GM21737 (cell line): Measurements from ENCODE around the gene NTN1.

Source experiments
- ATAC-seq: cut with Tn5 transposase; IDR thresholded peaks from one replicate; pipeline ENCODE4 v1.9.1; 2021; ENCODE audit warnings: mild to moderate bottlenecking, moderate library complexity; ENCODE audit not compliant: unreplicated experiment

NTN1 gene

DNA sequence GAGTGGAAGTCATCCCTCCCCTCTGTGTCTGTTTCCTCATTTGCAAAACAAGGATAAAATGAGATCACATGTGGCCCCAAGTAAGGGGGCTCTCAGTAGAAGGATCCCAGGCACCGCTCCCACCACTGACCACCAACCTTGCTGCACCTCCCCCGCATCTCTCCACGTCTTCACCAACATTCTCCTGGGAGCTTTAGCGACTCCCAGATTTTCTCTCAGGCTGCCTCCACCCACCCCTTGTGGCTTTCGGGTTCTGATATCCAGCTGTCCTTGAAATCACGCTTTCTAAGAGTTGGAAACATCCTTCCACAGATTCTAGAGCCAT lies 16.4 kb upstream of the NTN1 start:
- no peak for ATAC-seq

DNA sequence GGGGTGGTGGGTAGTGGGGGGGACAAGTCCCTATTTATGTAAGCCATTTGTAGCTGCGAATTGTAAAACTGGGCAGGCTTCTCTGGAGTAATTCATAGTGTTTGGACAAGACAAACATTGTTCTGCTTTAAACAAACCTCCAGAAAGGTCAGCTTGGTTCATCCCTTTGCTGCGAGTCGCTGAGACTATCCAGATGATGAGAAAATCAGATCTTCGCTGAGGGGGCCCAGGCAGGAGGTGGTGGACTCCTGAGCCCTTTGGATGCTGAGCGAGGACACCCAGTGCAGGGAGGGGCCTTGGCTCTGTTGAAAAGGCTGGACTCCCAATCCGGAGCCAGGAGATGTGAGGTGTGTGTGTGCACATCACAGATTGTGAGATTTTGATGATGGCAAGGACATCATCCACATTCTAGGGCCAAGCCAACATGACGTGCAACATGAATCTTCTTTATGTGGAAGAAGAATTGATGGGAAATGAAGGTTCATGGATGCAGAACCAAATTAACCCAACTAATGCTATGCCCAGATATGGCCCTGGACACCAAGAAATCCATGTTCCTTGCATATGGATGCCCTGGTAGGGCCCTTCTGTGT lies 15.0 kb upstream of the NTN1 start:
- ATAC-seq, result no peak

DNA sequence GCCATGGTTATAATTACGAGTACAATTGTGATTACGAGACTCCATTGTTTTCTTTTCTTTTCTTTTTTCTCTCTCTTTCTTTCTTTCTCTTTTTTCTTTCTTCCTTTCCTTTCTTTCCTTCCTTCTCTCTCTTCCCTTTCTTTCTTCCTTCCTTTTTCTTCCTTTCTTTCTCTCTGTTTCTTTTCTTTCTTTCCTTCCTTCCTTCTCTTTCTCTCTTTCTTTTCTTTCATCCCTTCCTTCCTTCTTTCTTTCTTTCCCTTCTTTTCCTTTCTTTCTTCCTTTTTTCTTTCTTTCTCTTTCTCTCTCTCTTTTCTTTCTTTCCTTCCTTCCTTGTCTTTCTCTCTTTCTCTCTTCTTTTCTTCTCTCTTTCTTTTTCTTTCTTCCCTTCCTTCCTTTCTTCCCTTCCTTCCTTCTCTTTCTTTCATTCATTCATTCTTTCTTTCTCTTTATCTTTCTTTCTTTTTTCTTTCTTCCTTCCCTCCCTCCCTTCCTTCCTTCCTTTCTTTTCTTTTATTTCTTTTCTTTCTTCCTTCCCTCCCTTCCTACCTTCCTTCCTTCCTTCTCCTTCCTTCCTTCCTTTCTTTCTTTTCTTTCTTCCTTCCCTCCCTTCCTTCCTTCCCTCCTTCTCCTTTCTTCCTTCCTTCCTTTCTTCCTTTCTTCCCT lies 14.1 kb upstream of the NTN1 start:
- ATAC-seq, result no peak

DNA sequence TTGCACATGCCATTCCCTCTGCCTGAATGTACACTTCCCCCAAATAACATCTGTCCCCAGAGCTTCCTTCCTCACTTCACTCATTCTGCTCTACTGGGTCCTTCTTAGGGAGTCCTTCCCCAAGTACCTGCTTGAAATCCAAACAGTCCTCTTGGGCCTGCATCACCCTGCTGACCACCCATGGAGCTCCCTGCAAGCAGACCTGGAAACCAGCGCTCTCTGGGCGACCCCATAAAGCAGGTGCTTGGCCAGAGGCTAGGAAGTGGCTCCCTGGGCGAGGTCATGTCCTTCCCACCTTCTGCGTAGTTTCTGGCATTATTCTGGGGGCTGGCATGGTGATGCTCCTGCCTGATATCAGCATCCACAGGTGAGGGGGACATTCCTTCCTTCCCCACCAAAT lies 12.2 kb upstream of the NTN1 start:
- ATAC-seq, result no peak

DNA sequence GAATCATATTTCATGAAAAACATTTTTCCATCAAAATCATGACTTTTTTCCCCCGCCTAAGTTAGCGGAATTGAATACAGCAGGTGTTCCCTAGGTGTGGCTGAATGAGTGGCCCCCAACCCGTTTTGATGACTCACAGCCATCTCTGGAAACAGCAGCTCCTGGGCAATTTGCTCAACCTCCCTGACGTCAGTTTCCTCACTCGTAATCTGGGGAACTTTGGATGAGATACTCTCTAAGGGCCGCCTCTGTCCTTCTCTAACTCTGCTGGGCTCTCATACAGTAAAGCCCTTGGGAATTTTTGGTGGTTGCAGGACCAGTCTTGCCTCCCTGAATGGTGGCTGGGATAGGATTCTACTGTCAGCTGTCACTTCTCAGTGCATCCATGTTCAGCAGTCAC lies 11.6 kb upstream of the NTN1 start:
- ATAC-seq, result no peak

DNA sequence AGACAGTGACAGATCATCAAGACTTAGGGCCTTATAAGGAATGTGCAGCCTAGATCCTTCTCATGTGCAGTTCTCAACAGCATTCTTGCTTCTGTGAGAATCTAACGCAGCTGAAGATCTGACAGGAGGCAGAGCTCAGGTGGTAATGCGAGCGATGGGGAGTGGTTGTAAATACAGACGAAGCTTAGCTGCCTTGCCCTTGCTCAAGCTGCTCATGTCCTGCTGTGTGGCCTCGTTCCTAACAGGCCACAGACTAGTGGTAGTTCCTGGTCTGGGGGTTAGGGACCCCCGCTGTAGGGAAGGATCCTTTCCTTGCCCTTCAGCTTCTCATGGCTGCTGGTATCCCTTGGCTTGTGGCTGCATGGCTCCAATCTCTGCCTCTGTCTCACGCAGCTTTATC lies 10.3 kb upstream of the NTN1 start:
- no peak for ATAC-seq

DNA sequence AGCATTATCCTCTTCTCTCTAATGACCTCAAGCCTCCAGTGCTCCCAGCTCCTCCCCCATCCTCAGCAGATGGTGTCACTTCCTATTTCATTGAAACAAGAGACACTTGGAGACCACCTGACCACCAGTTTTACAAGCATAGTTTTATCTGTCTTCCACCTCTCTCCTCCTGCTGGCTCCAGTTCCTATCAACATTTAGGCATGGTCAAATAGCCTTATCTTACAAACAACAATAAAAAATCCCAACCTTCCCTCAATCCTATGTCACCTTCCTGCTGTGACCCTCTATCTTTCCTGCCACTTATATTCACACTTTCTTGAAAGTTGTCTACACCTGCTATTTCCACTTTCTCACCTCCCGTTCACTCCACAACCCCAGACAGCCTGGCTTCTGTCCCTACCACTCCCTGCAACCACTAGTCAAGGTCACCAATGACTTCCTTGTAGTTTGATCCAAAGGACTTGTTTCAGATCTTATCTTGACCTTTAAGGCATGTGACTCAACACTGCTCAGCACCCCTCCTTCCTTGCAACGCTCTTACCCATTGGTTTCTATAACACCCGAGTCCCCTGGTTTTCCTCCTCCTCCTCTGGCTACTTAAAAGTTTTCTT lies 4.3 kb upstream of the NTN1 start:
- ATAC-seq, result no peak

DNA sequence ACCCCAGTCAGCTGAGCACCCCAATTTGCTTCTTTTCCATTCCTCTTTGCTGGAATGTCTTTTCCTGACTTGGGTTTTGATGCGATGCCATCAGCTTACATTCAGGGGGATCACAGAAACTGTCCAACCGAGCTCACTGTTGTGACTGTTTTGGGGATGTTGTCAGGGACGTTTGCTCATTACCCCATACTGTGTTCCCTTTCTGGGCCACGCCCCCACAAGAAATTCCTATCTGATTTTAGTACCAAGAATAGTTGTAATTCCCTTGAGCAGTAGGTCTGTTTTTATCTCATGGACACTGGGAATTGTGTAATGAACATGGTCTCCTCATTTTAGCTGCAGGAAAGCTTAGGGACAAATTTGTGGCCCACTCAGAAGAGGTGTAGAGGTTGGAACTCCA lies 2.6 kb upstream of the NTN1 start:
- no peak for ATAC-seq

DNA sequence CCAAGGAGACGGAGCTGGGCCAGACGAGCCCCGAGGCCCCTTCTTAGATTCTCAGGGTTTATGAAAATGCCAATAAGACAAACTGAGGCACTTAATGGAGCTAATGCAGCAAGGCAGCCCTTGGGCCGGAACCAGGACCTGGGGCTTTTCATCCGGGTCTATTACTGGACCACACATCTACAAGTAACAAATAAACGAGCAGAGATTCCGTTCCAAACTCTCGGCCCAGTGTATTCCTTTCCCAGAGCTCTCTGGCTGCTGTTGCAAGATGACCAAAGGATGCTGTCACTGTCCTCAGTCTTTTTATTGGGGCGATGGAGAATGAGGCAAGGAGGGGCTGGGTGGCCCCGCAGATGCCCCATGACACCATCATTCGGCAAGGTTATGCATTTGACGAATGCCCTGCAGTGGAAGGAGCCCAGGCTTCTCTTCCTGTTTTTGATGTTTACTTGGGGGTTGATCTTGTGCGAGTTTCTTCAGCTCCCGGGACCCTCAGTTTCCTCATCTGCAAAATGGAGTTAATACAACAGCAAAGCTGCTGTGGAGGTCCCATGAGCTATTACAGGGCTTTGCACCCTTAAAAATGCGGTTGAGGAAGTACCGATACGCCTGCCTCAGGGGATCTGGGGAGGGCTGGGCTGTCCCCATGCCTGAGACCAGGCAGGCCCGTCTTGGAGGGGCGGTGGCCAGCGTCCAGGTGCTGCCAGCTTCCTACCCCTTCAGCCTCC lies 1.1 kb upstream of the NTN1 start:
- no peak for ATAC-seq

DNA sequence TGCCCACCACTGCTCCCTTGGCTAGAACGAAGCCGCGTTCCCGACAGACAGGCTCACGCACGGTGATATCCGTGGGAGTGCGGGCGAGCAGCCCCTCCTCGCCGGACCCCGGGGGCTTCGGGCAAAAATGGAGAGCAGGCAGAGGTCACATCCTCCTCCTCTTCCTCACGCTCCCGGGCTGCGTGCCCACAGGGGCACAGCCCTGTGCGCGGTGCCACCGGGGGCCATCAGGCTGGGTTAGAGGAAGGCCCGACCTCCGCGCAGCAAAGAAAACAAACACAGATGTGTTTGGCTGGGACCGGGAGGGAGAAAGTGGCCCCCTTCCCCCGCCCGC lies 519 bp upstream of the NTN1 start:
- no peak for ATAC-seq

DNA sequence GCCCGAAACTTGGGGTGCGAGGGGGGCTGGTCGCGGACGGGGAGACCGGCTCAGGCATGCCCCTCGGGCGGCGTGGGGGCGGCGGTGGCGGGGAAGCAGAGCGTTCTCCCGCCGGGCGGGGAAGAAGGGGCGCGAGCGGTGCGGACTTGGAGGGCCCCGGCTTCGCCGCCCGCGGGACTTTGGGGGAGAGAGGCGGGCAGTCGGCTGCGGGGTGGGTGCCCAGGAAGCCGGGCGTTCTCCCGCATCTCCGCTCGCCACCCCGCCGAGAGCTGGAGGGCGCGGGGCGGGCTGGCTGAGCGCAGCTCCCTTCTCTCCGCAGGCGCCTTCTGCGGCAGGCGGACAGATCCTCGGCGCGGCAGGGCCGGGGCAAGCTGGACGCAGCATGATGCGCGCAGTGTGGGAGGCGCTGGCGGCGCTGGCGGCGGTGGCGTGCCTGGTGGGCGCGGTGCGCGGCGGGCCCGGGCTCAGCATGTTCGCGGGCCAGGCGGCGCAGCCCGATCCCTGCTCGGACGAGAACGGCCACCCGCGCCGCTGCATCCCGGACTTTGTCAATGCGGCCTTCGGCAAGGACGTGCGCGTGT lies 772 bp downstream of the NTN1 start:
- no peak for ATAC-seq

DNA sequence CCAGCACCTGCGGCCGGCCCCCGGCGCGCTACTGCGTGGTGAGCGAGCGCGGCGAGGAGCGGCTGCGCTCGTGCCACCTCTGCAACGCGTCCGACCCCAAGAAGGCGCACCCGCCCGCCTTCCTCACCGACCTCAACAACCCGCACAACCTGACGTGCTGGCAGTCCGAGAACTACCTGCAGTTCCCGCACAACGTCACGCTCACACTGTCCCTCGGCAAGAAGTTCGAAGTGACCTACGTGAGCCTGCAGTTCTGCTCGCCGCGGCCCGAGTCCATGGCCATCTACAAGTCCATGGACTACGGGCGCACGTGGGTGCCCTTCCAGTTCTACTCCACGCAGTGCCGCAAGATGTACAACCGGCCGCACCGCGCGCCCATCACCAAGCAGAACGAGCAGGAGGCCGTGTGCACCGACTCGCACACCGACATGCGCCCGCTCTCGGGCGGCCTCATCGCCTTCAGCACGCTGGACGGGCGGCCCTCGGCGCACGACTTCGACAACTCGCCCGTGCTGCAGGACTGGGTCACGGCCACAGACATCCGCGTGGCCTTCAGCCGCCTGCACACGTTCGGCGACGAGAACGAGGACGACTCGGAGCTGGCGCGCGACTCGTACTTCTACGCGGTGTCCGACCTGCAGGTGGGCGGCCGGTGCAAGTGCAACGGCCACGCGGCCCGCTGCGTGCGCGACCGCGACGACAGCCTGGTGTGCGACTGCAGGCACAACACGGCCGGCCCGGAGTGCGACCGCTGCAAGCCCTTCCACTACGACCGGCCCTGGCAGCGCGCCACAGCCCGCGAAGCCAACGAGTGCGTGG lies 1.5 kb downstream of the NTN1 start:
- ATAC-seq, result no peak

DNA sequence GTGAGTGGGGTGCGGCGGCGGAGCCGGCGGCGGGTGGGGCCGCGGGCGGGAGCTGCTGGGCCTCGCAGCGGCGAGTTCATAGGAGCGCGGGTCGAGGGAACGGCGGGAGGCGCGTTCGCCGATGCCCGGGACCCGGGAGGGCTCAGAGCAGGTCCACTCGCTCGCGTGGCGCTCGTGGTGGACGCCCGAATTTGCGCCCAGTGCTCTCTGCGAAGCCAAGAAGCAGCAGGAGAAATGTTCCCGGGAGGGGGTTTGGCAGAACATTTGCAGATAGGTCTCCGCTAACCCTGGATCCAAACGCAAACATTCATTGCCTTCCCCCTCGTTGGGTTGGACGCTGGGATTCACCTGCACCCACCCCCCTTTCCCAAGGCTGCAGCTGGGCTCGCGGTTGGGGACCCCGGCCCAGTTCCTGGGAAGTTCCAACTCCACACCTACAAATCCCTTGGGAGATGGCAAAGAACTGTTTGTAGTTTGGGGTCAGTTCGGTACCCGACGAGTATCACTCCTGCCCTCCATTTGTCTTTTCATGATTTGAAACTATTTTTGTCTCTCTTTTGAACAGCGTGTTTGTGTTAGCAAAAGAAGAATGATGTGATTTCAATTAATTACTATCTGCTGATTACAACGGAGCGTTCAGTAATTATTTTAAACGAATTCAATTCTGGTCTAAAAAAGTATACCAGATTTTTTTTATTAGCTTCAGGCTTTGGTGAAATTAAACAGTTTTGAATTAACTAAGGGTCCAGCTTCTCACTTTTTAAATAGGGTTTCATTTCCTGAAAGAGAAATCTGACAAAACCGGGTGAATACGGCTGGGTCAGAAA lies 2.3 kb downstream of the NTN1 start:
- ATAC-seq, result no peak

DNA sequence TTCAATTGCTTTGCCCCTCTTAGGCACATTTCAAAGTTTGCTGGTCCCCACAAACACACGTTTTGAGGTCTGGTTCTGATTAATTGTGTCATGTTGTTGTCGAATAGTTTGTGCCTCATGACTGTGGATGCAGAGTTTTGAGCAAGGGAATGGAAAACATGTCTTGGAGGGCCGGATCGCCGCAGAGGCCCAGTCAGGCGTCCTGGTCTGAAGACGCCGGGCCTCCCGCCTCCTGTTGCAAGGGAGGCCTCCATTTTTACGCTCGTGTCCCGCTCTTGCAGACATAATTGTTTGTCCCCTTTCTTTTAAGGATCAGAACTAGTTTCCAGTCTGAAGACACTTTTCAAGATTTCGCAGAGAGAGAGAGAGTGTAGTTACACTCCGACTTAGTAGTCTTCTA lies 3.2 kb downstream of the NTN1 start:
- no peak for ATAC-seq

DNA sequence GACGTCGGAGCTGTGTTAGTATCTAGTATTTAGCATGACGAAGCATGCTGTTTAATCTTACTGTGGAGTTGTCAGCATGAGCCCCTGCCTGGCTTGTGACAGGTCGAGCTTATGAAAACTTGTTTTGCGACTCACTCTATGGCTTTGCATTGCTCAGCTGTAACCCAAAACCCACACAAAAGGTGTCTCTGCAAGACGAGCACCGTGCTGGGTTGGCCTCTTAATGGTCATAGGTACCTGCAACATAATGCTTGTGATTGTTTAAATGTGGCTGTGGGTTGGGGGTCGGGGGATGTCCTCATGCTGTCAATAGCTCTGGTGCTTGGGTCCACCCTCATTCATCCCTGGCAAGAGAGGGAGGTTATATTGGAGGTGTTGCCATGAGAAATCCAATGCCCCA lies 5.4 kb downstream of the NTN1 start:
- ATAC-seq, result no peak

DNA sequence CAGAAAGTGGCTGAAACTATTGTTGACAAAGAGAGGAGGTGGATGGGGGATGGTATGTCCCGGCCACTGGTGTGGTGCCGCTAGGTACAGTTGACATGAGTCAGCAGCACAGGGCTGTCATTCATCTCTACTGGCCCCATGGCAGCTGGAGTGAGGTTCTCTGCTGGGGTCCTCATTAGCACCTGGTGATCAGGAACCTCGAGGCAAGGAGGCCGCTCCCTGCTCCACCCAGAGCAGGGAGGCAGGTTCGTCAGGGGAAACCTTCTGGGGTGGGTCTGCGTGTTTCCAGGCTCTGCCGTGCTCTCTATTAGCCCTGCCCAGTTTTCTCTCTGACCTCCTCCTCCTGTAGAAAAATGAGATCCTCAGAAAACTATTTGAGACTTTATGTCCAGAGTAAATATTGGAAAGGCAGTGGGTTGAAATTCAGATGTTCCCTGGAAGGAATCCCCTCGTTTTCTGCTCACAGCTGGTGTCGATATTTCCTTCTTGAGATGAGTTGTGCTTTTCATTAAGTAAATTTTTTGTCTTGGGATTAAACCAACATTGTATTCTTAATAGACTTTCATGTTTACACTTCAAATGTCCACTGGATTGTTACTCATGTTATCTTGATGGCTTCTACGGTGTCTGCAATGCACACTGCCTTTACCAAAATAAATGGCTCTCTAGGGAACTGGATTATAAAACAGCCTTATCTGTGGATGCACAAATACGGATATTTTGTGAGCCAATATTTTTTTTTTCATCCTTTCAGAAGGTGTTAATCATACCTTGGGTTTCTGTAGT lies 7.1 kb downstream of the NTN1 start:
- ATAC-seq, result no peak

DNA sequence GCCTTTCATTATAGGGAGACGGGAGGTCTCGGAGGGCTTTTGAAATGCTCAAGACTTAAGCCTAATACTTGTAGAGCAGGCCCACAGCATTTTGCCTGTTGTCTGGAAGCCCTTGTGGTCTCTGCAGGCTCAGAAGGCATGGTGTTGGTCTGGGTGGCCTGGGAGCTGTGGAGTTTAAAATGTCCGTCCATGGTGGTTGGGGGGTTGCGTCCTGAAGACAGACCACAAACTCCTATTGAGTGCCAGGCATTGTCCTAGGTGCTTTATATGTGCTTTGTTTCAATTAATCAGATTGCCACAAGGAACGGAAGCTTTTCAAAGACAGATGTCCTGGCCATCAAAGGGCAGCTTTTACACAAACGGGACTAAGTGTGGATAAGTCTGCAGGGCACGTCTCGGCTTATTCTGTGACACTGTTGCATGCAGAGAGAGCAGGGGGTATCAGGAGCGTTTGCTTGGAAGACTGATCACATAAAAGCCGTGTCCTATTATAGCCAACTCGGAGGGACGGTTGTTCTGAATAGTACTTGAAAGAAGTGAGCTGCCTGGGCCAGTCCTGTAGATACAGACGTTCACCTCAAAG lies 7.8 kb downstream of the NTN1 start:
- ATAC-seq, result no peak

DNA sequence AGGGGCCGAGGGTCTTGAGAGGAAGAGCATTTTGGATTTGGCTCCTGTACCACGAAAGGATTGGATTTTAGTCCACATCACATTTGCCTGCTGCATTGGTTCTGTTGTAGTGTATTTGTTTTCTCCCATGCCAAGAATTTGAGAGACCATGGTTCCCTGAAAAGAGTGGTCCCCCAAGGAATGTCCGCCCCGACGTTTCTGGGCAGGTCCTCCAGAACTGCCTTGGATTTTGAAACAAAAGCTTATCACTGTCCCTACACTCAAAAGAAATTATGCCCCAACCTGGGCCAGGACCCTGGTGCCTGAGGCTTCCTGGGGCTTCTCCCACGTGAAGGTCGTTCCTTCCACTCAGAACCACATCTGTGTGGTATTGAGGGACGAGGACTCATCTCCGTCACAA lies 10.8 kb downstream of the NTN1 start:
- no peak for ATAC-seq

DNA sequence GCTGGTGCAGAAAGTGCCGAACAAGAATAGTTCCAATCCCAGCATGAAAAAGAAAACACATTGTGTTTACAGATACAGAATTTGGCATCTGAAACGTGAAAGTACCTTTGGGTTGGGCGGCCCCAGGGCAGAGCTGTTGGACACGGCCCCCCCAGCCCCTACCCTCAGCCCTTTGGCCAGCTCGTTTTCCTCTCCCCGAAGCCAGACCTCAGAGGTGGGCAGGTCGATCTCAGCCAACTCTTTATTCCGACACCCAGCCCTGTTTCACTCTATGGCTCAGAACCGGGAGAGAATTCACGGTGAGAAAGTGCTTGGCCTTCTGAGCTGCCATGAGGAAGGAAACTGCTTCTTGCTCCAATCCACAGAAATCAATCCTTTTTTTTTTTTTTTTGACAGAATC lies 11.3 kb downstream of the NTN1 start:
- ATAC-seq, result no peak
